GM21619 (cell line): ENCODE measurements around the gene DYNLRB2.

Source experiments
- ATAC-seq: cut with Tn5 transposase; IDR thresholded peaks from one replicate; pipeline ENCODE4 v1.9.1; 2021; ENCODE audit not compliant: unreplicated experiment

Gene DYNLRB2

GRCh38 chr16:80596507-80597207 lies 55.9 kb downstream of the DYNLRB2 start:
- no peak for ATAC-seq

- ATAC-seq, result no peak
These were observed 58.7 kb downstream of the DYNLRB2 start for GRCh38 chr16:80599466-80599865.
